Activated CD4-positive, alpha-beta T cell treated with anti-CD3 and anti-CD28 coated beads, Interleukin-2, amount 50 U/mL, for 48 hours (primary cell): ENCODE measurements around the gene FABP6.

Experiments
- DNase-seq, 2 experiments: peaks; one replicate each; pipeline ENCODE4 v3.0.0-alpha.2; 2020

FABP6 gene

DNA sequence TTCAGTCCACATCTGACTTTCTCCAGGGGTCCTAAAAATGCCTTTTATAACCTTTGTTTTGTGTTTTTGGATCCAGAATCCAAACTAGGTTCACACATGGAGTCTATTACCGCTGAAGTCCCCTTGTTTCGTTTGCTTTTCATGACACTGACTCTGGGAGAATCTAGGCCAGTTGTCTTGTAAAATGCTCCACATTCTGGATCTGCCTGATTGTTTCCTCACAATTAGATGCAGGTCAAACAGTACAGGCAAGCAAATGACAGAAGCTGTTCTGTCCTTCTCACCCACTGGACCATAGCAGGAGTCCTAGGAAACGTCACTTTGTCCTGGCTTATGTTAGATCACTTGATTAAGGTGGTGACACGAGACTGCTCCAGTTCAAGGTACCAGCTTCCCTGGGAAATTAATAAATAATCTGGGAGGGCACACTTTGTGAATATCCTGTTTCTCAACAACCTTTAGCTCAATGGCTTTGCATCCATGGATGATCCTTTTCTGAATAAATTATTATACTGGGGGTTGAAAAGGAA lies 34.1 kb downstream of the FABP6 start:
- DNase-seq, result no peak

DNA sequence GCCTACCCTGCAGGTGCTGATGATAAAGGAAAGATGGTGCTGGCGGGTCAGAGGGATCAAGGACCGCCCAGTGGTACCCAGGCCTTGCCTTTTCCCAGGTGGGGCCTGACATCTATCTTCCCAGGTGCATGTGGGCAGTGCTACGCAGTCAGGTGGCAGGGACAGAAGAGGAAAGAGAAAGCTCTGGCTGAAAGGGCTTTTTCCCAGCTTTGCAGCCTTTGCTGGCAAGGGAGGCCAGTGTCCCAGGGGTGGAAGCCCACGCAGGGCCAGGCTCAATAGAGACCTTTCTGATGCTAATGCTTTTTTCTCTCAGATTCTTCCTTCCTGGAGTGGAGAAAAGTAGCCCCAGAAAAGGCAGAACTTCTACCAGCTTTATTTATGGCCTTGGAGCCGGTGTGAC lies 36.7 kb downstream of the FABP6 start:
- DNase-seq, result no peak

DNA sequence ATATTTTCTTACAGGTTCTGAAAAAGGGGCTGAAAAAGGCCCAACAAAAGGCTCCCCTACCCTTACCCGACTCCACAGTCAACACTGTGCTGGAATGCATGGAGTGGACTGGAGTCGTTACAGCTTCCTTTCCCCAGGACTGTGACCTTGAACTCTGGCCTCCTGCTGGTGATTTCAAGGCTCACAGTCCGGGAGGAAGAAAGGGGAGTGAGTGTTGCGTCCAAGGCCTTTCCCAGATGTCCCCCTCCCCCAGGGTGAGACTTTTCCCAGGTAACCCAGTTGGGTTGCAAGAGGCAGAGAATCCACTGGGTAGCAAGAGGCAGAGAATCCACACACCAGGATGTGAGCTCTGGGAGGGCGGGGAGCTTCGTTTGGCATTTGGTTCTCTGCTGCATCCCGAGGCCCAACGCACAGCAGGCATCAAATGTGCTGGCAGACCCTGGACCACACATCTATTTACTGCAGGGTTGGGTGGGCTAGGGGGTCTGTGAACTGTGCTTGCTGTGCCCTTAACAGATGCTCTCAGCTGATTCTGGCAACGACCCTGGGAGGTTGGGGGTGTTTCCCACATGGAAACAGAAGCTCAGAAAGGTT lies 37.5 kb downstream of the FABP6 start:
- DNase-seq, result no peak

DNA sequence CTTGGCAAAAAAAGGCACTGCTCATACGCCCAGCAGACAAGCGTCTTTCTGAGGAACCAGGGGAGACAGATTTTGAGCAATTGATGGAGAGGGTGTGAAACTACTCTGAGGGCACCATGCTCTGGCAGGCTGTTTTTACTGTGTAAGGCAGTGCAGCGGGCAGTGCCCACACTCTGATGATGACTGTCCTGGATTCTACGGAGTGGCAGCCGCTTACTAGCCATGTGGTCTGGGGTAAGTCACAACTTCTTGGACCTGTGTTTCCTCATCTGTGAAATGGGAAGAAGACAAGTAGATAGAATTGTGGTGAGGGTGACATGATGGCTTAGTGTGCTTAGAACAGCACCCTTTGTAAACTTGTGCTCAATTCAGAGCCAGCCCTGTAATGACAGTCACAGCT lies 38.8 kb downstream of the FABP6 start:
- DNase-seq, result no peak

DNA sequence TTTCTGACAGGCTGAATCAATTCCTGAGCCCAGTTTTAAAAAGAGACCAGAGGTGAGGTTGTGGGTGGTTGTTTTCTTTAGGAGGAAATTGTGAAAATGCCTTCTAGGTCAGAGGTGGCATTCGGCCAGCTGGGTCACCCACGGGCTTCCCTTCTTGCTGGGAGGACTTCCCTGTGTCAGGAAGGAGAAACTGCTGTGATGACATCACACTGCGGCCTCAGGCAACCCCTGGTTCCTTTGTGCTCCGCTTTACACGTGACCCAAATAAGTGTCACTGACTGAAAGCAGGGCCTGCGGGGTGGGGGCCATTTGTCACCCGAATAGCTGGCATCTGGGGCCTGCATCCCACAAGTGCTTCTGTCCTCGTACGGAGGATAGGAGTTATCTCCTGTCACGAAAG lies 39.7 kb downstream of the FABP6 start:
- DNase-seq, result no peak

DNA sequence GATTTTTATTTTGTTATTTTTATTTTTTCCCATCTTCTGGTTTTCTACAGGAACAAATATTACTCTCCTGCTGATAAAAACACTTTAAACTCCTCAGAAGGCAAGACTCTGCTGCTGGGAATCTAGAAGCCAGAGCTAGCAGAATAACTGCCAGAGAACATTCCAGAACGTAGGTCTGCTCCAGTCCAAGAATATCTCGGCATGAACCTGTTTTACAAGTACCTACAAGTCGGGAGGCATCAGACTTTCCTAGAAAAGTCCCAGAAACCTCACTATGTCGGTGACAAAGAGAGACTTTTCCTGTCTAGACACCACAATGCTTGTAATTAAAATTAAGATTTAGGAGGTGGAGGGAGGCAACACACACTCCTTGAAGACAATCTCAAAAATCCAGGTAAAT lies 41.4 kb downstream of the FABP6 start:
- DNase-seq, result no peak

DNA sequence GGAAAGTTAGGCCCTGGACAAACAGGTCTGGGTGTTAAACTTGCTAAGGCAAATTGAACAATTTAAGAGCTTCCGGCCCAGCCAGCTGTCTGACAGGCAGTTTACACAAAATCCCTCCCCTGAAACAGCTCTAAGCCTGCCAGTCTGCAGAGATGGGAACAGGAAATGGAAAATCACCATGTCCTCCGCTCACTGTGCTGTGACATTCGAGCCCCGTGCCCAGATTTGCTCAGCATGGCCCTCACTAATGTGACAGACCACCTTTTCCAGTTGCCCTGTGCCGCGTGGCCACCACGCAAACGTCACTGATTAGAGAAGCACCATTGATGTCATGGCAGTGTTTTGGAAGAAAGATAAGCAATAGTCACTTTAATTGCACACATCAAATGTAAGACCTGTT lies 42.1 kb downstream of the FABP6 start:
- no peak for DNase-seq

DNA sequence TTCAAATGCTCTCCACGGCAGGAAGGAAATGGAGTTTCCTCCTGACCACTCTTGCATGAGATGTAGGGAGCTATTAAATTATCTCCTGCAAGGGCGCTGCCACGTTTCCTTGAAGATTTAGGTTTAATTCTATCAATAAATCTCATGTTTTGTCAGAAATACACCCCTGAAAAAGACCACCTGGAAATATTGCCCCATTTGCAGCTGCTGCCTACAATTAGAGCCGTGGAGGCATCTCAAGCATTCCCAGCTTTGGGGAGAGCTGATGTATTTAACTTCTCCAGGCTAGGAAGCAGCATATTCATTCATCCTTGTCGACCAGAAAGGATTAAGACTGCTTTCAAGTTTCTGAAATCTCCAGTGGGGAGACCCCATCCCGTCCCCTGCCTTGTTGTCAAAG lies 42.5 kb downstream of the FABP6 start:
- DNase-seq, result no peak

DNA sequence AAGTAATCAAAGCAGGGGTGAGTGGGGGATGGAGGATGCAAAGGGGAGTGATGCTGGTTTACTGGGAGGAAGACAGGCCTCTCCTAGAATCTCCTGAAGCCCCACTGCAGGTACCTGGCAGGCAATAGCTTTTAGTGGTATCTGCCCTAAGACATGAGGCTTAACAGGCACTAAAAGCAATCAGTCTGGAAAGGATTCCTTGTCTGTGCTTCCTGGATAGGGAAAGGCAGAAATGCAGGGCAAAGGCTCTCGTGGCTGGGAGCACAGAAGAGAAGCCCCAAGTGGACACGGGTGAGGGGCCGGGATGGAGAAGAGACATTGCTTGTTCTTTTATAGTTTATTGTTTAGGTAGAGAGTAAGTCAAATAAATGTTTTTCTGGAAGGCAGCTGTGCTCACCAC lies 43.0 kb downstream of the FABP6 start:
- DNase-seq, result no peak

DNA sequence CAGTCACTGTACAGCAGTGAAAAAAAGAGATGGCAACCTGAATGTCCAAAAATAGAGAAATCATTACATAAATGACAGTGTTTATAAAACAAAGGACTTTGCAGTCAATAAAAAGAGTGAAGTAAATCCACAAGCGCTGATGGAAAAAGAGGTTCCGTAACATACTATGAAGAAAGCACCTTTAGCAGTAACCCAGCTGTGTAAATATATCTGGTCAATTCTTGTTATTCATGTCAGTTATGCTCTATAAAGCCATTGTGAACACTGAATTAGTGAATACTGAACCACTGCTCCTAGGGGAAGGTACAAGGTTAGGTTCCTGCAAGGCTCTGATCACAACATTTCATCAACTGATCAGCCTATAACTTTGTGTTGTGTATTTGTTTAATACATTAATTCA lies 43.6 kb downstream of the FABP6 start:
- no peak for DNase-seq

DNA sequence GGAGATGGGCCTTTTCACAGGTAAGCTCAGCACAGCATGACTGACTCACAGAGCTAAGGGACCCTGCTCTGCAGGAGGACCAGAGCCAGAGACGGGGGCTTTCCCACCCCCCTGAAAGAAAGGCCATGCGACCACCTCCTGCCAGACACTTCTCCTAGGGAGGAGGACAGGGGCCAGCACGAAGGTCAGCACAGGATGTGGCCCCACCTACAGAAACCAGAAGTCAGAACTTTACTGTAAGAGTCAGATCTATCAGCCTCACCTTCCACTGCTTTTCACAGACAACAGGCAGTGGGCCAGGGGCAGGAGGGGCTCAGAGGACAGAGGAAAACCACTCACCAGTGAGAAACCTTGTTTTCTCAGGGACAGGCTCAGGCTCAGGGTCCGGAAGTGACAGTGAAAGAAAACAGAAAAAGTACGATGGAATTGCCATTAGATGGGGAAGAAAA lies 45.2 kb downstream of the FABP6 start:
- DNase-seq, result no peak

DNA sequence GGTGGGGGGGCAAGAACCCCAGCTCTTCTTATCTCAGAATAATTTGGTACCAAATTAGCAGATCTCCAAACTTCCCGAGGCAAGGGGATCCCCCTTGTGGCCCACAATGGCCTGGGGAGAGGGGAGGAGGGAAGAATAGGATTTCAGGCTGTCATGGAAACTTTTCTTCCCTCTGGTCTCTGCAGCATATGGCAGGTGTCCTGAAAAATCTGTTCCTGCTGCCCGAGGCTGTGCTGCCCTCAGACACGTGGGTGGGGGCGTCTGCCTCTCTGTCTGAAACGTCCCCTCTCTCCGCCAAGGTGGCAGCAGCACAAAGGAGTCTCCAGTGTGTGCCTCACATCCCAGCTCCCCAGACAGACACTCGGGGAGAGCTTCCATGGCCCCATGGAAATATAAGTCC lies 49.0 kb downstream of the FABP6 start:
- no peak for DNase-seq

DNA sequence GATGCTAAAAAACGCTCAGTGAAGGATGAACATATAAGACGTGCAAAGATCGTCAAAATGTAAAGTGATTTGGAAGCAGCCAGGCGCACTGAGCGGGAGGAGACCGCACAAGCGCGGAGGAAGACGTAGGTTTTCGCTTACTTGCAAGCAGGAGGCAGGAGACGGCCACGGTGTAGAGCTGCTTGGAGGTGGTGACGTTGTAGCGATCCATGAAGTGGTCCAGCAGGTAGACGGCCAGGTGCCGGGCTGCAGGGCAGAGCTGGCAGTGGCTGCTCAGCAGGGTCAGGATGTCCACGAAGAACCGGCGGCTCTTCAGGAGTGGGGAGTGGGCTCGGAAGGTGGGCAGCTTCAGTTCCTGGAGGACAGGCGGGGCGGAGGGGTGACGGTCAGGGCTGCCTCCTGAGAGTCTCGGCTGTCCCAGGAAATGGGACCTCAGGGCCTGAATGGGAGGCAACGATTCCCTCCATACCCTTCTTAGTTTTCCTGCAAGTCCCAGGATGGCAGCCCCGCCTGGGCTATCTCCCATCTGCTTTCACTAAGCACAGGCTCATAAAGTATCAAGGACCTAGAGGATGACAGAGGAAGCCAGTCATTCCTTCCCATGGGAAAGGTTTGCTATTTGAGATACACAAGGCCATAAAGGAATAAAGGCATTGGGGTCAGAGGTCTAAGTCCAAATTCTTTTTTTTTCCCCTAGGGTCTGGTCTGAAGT lies 51.2 kb downstream of the FABP6 start:
- no peak for DNase-seq

DNA sequence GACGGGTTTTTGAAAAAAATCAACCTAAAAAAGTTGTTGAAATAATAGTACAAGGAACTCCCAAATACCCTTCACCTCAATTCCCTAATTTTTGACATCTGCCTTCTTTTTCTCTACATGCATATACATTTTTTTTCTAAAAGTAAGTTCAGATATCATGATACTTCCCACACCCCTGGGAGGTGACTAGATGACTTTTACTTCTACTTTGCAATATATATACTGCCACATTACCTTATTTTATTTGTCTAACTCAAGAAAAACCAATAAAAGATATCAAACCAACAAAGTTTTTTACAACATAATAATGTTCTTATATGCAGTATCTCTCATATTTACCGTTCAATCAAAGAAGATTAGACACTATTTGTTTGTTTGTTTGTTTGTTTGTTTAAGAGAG lies 52.0 kb downstream of the FABP6 start:
- DNase-seq, result no peak

DNA sequence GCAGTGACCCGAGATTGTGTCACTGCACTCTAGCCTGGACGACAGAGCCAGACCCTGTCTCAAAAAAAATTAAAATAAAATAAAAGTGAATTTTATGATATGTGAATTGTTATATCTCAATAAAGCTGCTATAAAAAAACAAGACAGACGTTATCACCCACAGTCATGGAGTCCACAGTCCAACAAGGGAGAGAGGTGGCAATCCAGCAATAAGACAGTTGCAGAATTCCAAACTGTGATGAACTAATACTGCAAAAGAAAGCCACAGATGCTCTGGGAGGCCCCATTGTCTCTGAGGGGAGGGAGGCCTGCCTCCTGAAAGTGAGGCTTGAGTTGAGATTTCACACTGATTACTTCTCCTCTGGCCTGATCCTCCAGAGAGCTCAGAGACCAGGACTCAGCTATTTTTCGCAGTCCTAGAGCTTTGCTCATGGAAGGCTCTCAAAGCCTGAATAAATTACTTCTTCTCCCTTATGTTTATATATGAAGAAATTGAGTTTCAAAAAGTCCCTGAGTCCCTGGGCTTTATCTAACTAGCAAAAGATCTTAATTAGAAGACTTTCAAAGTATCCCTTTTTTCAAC lies 55.1 kb downstream of the FABP6 start:
- DNase-seq, result no peak

DNA sequence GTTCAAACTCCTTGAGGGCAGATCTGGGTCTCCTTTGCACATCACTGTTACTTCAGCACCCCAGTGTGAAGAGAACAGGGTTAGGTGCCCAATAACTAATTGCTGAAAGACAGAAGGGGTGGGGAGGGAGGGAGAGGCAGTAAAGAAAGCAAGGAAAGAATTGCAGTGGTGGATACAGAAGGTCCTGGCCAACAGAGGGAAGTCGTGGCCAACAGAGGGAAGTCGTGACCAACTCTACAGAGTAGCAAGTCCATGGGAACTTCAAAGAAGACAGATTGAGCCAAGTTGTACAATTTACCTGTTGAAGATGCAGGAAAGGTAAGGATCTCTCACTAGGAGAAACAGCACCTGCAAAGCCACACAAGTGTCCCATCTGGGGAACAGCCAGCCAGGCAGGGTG lies 56.0 kb downstream of the FABP6 start:
- DNase-seq, result no peak

DNA sequence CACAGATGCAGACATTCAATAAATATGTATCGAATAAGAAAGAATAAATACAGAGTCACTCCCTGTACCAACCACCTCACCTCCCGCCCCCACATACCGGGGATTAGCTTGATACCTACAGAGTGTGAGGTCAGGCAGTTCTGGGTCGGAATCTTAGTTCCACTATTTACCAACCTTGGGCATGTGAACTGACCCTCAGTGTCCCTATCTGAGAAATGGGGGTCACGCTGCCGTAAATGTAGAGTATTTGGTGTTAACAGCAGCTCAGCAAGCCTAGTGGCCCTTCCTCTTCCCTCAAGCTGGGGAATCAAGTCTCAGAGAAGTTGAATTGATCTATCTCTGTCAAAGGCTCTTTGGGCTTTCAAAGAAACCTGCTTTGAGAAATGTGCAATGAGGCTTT lies 57.6 kb downstream of the FABP6 start:
- no peak for DNase-seq

DNA sequence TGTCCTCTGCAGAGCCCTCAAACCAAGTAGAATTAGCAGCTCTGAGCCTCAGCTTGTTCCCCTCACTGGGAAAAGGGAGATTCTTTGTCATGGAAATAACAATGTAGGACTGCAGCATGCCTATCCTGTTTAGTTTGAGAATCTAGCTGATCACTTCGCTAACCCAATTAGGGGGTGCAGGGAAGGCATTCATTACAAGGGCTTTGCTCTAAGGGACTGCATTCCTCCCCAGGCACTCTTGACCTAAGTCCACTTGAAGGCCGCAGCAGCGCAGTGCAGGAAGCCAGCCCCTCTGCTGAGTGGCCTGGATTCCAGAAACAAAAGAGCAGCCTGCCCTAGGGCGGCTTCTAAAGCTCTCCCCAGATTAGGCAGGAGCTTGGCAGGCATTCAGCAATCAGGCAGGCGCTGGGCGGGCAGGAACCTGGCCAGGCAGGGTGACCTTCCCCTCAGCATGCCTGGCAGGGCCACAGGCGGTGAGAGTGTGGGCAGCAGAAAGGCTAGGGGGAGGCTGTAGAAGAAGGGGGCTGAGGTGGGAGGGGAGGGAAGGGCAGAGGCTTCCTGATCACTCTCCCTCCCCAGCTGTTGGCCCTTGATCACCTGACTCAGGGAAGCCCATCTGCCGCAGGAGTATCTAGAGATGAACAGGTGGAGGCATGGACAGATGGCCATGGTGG lies 58.2 kb downstream of the FABP6 start:
- DNase-seq, result no peak
